ENCODE measurements around the gene NSD2.

NSD2 gene

DNA sequence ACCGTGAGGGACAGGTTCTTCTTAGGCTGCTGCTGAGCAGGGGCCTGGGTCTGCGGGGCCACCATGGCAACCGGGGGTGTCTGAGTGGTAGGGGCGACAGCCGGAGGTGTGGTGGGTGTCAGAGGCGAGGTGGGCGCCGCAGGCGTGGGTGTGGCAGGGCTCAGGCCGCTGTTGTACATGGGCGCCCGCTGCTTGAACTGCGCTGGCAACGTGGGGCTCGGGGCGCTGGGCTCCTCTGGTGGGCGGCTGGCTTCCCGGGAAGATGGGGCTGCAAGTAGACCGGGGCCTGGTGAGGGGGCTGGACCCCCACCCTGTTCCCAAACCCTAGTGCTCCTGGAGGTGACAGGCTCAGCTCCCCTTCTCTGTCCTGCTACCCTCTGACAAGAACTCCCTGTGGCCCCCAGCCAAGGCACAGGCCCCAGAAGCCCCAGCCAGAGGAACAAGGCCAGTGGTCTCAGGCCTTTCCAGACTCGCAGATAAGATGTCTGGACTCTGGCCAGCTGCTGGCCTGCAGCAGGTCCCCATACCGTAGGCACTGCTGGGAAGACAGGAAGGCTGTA lies 112.7 kb downstream of the NSD2 start:
- no peaks in the 10 kb centered on the region for H3K9me3 ChIP-seq (ENCODE audit: control extremely low read depth in 1 of 5, control insufficient read depth in 4 of 5, insufficient read depth in 2 of 5, low read depth in 1 of 5, low read length in 4 of 5)
- H3K36me3 ChIP-seq (ENCODE audit: control insufficient read depth in 4 of 4, insufficient read depth in 4 of 4, low read length in 3 of 4), result peaks cover 9 to 97% (median 73%) of the 10 kb centered on the region in 4 experiments
- ChIA-PET CTCF (no interaction called here), POLR2A (no interaction called here)
- no peaks in the 10 kb centered on the region for H3K4me1 ChIP-seq (ENCODE audit: control extremely low read depth in 1 of 4, control insufficient read depth in 4 of 4, insufficient read depth in 4 of 4, low read length in 3 of 4)
- H3K27me3 ChIP-seq (replicated peaks in 2 of 5; ENCODE audit: control insufficient read depth in 4 of 5, insufficient read depth in 5 of 5, low read length in 4 of 5), result no peaks in the 10 kb centered on the region
- no peak for DNase-seq
- no peak overlapping the region for H3K4me3 ChIP-seq (ENCODE audit: control insufficient read depth in 1 of 7, extremely low read depth in 1 of 7, insufficient read depth in 4 of 7, low read depth in 2 of 7, low read length in 6 of 7)
- 96% methylated on average over 16 of the region's 21 CpGs for WGBS (ENCODE audit: insufficient coverage)
- no peak overlapping the region for H3K27ac ChIP-seq (ENCODE audit: insufficient read depth in 1 of 2, low read depth in 1 of 2, low read length in 2 of 2, poor library complexity in 1 of 2, severe bottlenecking in 2 of 2)

DNA sequence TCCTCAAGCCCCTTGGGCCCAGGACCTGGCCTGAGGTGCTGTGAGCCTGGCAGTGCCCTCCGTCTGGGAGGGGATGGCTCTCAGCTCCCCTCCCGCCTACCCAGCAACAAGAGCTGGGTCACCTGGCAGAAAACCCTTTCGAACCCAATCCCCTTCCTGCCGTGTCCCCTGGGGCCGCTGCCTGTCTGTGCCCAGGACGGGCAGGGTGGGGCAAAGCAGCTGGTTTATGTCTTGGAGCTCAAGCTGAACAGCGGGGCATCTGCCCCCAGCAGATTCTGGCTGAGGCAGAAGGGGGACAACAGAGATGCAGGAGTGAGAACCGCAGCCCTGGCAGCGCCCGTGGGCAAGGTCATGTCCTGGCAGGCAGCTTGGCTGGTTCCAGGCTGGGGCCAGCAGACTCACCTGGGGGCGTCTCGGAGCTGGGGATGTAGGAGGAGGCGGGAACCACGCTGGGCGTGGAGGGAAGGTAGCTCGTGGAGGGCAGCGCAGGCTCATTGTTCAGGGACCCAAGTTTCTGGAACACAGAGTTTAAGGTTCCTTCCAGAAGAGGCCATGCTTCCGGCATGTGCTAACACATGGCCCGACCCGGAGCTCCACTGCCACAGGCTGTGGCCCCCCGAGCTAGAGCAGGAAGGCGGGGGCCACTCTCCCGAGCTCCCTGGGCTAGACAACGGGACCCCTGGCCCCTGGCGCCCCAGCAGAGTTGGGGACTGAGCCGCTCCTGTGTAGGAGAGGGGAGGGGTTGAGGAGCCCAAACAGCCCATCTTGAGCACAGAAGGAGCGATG lies 113.4 kb downstream of the NSD2 start:
- CTCF ChIA-PET, result no interaction called here

DNA sequence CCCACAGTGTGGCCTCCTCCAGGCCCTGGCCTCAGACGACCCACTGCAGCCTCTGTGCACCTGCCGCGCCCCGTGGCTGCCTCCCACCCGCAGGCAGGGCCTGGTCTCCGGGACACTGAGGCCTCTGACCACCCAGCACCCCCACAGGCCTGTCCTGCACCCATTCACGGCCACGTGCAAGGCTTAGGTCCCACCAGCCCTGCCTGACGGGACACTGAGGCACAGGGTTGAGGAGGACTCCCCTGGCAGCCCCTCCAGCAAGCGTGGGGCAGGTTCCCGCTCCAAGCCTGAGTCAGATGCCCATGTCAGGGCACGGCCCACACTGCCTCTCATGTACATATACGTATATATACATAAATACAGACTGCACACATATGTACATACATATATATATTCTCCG lies 114.1 kb downstream of the NSD2 start:
- CTCF ChIA-PET, result no interaction called here
- Histone ChIP-seq H3K36me3 (ENCODE audit: control insufficient read depth in 4 of 4, insufficient read depth in 4 of 4, low read length in 3 of 4) (peaks cover 10 to 97% (median 68%) of the 10 kb centered on the region in 4 experiments), H3K4me3 (ENCODE audit: control insufficient read depth in 1 of 7, extremely low read depth in 1 of 7, insufficient read depth in 4 of 7, low read depth in 2 of 7, low read length in 6 of 7) (no peak overlapping the region)

More for the DNA sequence above, 113.4 kb downstream of the NSD2 start:
- H3K36me3 ChIP-seq (ENCODE audit: control insufficient read depth in 4 of 4, insufficient read depth in 4 of 4, low read length in 3 of 4), result peaks cover 10 to 97% (median 70%) of the 10 kb centered on the region in 4 experiments
- DNase-seq, result no peak
- no peak overlapping the region for H3K4me3 ChIP-seq (ENCODE audit: control insufficient read depth in 1 of 7, extremely low read depth in 1 of 7, insufficient read depth in 4 of 7, low read depth in 2 of 7, low read length in 6 of 7)
- no peaks in the 10 kb centered on the region for H3K4me1 ChIP-seq (ENCODE audit: control extremely low read depth in 1 of 4, control insufficient read depth in 4 of 4, insufficient read depth in 4 of 4, low read length in 3 of 4)
- H3K9me3 ChIP-seq (ENCODE audit: control extremely low read depth in 1 of 5, control insufficient read depth in 4 of 5, insufficient read depth in 2 of 5, low read depth in 1 of 5, low read length in 4 of 5), result no peaks in the 10 kb centered on the region
- no peaks in the 10 kb centered on the region for H3K27me3 ChIP-seq (replicated peaks in 2 of 5; ENCODE audit: control insufficient read depth in 4 of 5, insufficient read depth in 5 of 5, low read length in 4 of 5)
- no peak overlapping the region for H3K27ac ChIP-seq (ENCODE audit: insufficient read depth in 1 of 2, low read depth in 1 of 2, low read length in 2 of 2, poor library complexity in 1 of 2, severe bottlenecking in 2 of 2)
- 97% methylated on average over 24 of the region's 27 CpGs for WGBS (ENCODE audit: insufficient coverage)
- POLR2A ChIA-PET, result no interaction called here

DNA sequence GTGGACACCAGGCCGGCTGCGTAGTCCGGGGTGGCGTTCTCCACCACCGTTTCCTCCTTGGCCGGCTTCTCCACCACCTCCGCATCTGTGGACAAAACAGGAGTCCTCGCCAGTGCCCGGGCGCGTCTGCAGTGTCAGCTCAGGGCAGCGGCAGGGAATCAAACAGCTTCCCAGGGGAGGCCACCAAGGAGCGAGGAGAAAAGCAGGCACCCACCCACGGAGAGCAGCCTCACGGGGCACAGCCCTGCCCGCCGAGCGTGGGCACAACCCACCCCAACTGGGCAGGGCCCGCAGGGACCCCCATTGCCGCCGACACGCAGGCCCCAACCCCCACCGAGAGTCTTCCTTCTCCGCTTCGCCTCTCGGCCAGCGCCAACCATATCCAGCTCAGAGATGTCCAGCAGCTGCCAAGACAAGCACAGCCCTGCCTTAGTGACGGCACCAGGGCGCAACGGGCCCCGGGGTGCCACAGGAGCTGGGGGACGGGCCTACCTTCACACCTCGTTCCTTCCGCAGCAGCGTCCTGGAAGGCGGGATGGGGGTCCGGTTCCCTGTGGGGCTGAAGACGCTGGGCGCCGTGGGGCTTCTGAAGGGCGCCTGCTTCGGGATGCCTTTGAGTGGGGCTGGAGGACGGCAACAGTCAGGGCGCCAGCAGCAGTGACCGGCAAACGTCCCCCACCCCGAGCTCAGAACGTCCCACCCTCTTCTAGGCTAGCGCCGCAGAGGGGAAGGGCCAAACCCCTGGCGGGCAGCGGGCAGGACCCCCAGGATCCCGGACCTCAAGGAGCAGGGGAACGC lies 114.8 kb downstream of the NSD2 start:
- no peak for DNase-seq
- WGBS (ENCODE audit: insufficient coverage), result 97% methylated on average over 53 of the region's 54 CpGs
- Histone ChIP-seq H3K27ac (ENCODE audit: insufficient read depth in 1 of 2, low read depth in 1 of 2, low read length in 2 of 2, poor library complexity in 1 of 2, severe bottlenecking in 2 of 2) (no peak overlapping the region), H3K27me3 (replicated peaks in 2 of 5; ENCODE audit: control insufficient read depth in 4 of 5, insufficient read depth in 5 of 5, low read length in 4 of 5) (no peaks in the 10 kb centered on the region), H3K9me3 (ENCODE audit: control extremely low read depth in 1 of 5, control insufficient read depth in 4 of 5, insufficient read depth in 2 of 5, low read depth in 1 of 5, low read length in 4 of 5) (no peaks in the 10 kb centered on the region), H3K4me3 (ENCODE audit: control insufficient read depth in 1 of 7, extremely low read depth in 1 of 7, insufficient read depth in 4 of 7, low read depth in 2 of 7, low read length in 6 of 7) (no peak overlapping the region), H3K36me3 (ENCODE audit: control insufficient read depth in 4 of 4, insufficient read depth in 4 of 4, low read length in 3 of 4) (peaks cover 8 to 97% (median 67%) of the 10 kb centered on the region in 4 experiments), H3K4me1 (ENCODE audit: control extremely low read depth in 1 of 4, control insufficient read depth in 4 of 4, insufficient read depth in 4 of 4, low read length in 3 of 4) (no peaks in the 10 kb centered on the region)
- POLR2A ChIA-PET, result no interaction called here
- CTCF ChIA-PET, result interaction anchor here (0.5 kb wide), 1 partner anchor 65 kb away, joined by 3 read pairs; no protein-coding TSS in a partner anchor

More for the DNA sequence above, 114.1 kb downstream of the NSD2 start:
- H3K9me3 ChIP-seq (ENCODE audit: control extremely low read depth in 1 of 5, control insufficient read depth in 4 of 5, insufficient read depth in 2 of 5, low read depth in 1 of 5, low read length in 4 of 5), result no peaks in the 10 kb centered on the region
- POLR2A ChIA-PET, result no interaction called here
- no peak overlapping the region for H3K27ac ChIP-seq (ENCODE audit: insufficient read depth in 1 of 2, low read depth in 1 of 2, low read length in 2 of 2, poor library complexity in 1 of 2, severe bottlenecking in 2 of 2)
- DNase-seq, result no peak
- H3K4me1 ChIP-seq (ENCODE audit: control extremely low read depth in 1 of 4, control insufficient read depth in 4 of 4, insufficient read depth in 4 of 4, low read length in 3 of 4), result no peaks in the 10 kb centered on the region
- H3K27me3 ChIP-seq (replicated peaks in 2 of 5; ENCODE audit: control insufficient read depth in 4 of 5, insufficient read depth in 5 of 5, low read length in 4 of 5), result no peaks in the 10 kb centered on the region
- WGBS (ENCODE audit: insufficient coverage), result 94% methylated on average over 13 of the region's 14 CpGs

DNA sequence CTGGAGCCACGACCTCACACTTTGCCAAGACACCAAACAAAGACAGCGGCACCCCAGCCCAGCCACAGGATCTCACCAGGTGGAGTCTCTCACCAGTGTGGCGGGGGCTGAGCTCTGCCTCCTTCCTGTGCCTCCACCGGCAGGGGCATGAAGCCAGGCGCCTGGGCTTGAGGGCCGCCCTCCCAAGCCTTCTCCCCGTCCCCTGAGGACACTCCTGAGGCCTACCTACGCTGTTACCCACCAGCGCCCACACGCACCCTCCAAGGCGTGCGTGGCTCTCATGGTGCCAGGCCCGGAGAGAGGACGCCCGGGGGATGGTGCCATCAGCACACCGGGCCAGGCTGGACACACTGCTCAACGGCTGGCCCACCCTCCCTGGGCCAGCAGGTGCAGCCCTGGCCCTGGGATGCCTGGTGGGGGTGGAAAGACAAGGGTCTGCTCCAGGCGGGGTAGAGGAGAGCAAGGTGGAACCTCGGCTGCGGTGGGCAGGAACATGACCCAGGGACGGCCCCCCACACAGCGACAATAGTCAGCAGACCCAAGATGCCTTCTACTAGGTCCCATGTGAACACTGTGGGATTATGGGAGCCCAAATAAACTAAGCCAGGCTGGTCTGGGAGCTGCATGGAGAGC lies 115.5 kb downstream of the NSD2 start:
- Histone ChIP-seq H3K4me3 (ENCODE audit: control insufficient read depth in 1 of 7, extremely low read depth in 1 of 7, insufficient read depth in 4 of 7, low read depth in 2 of 7, low read length in 6 of 7) (no peak overlapping the region), H3K27me3 (replicated peaks in 2 of 5; ENCODE audit: control insufficient read depth in 4 of 5, insufficient read depth in 5 of 5, low read length in 4 of 5) (no peaks in the 10 kb centered on the region), H3K4me1 (ENCODE audit: control extremely low read depth in 1 of 4, control insufficient read depth in 4 of 4, insufficient read depth in 4 of 4, low read length in 3 of 4) (no peaks in the 10 kb centered on the region), H3K27ac (ENCODE audit: insufficient read depth in 1 of 2, low read depth in 1 of 2, low read length in 2 of 2, poor library complexity in 1 of 2, severe bottlenecking in 2 of 2) (no peak overlapping the region), H3K36me3 (ENCODE audit: control insufficient read depth in 4 of 4, insufficient read depth in 4 of 4, low read length in 3 of 4) (peaks cover 4 to 93% (median 68%) of the 10 kb centered on the region in 4 experiments), H3K9me3 (ENCODE audit: control extremely low read depth in 1 of 5, control insufficient read depth in 4 of 5, insufficient read depth in 2 of 5, low read depth in 1 of 5, low read length in 4 of 5) (no peaks in the 10 kb centered on the region)
- 96% methylated on average over 14 of the region's 22 CpGs for WGBS (ENCODE audit: insufficient coverage)
- POLR2A ChIA-PET, result no interaction called here
- DNase-seq, result no peak
- CTCF ChIA-PET, result no interaction called here

DNA sequence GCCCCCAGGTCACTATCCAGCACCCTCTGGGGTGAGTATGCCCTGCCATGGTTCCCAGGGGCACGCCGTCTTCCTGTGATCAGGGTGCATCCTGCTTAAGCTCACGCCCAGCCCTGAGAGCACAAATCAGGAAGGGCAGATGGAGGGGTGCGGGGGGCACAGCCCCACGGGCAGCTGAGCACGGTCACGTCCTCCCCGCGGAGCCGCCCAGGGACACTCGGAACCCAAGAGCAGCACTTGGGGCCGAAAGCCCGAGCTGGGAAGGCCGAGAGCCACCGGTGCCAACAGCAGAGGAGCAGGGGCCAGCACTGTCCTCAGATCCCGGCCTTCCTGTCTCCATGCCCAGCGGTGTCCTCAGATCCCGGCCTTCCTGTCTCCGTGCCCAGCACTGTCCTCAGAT lies 116.1 kb downstream of the NSD2 start:
- H3K9me3 ChIP-seq (ENCODE audit: control extremely low read depth in 1 of 5, control insufficient read depth in 4 of 5, insufficient read depth in 2 of 5, low read depth in 1 of 5, low read length in 4 of 5), result no peaks in the 10 kb centered on the region
- no peaks in the 10 kb centered on the region for H3K27me3 ChIP-seq (replicated peaks in 2 of 5; ENCODE audit: control insufficient read depth in 4 of 5, insufficient read depth in 5 of 5, low read length in 4 of 5)
- no peak for DNase-seq
- H3K27ac ChIP-seq (ENCODE audit: insufficient read depth in 1 of 2, low read depth in 1 of 2, low read length in 2 of 2, poor library complexity in 1 of 2, severe bottlenecking in 2 of 2), result no peak overlapping the region
- peaks cover 4 to 93% (median 65%) of the 10 kb centered on the region in 4 experiments for H3K36me3 ChIP-seq (ENCODE audit: control insufficient read depth in 4 of 4, insufficient read depth in 4 of 4, low read length in 3 of 4)
- 96% methylated on average over 17 of the region's 19 CpGs for WGBS (ENCODE audit: insufficient coverage)
- ChIA-PET CTCF (no interaction called here), POLR2A (no interaction called here)
- no peaks in the 10 kb centered on the region for H3K4me1 ChIP-seq (ENCODE audit: control extremely low read depth in 1 of 4, control insufficient read depth in 4 of 4, insufficient read depth in 4 of 4, low read length in 3 of 4)
- no peak overlapping the region for H3K4me3 ChIP-seq (ENCODE audit: control insufficient read depth in 1 of 7, extremely low read depth in 1 of 7, insufficient read depth in 4 of 7, low read depth in 2 of 7, low read length in 6 of 7)
